NCI-H748 (cell line): ENCODE results near the gene ZDHHC6.
A peak's percentile ranks its signal among the peaks of the same experiment; 100 is the strongest.
"Not testable (repeated sequence)": the region's sequence is repeated elsewhere in the genome, so short reads cannot be mapped to it uniquely, and the experiment has no call there.

Experiments used
- DNase-seq: peaks from one replicate; lab custom pipeline; 2025; ENCODE audit not compliant: unreplicated experiment; lab: John Stamatoyannopoulos, UW

ZDHHC6 gene

GRCh38 chr10:112446055-112446854 is 459 bp downstream of the ZDHHC6 start:
- no peak for DNase-seq

- no peak for DNase-seq
Observed at GRCh38 chr10:112442063-112442462, 4.7 kb downstream of the ZDHHC6 start.

- DNase-seq, result no peak
Observed at GRCh38 chr10:112441520-112441919, 5.2 kb downstream of the ZDHHC6 start.

- DNase-seq, result no peak
Observed at GRCh38 chr10:112438356-112438755, 8.4 kb downstream of the ZDHHC6 start.

- peak; percentile 16 for DNase-seq
Observed at GRCh38 chr10:112434988-112435619, 11.6 kb downstream of the ZDHHC6 start.

- no peak for DNase-seq
Observed at GRCh38 chr10:112433136-112433535, 13.6 kb downstream of the ZDHHC6 start.

GRCh38 chr10:112429654-112430230 is 17.0 kb downstream of the ZDHHC6 start:
- DNase-seq, result no peak

- DNase-seq, result no peak
Observed at GRCh38 chr10:112429147-112429546, 17.6 kb downstream of the ZDHHC6 start.

GRCh38 chr10:112426111-112426510 is 20.6 kb downstream of the ZDHHC6 start:
- no peak for DNase-seq

GRCh38 chr10:112424651-112425050 is 22.1 kb downstream of the ZDHHC6 start:
- DNase-seq, result no peak

- DNase-seq, result no peak
Observed at GRCh38 chr10:112421731-112422130, 25.0 kb downstream of the ZDHHC6 start.

GRCh38 chr10:112412696-112413095 is 34.0 kb downstream of the ZDHHC6 start:
- no peak for DNase-seq

- DNase-seq, result no peak
Observed at GRCh38 chr10:112409755-112410154, 37.0 kb downstream of the ZDHHC6 start.

GRCh38 chr10:112409299-112409698 is 37.4 kb downstream of the ZDHHC6 start:
- no peak for DNase-seq

- no peak for DNase-seq
Observed at GRCh38 chr10:112407696-112408095, 39.0 kb downstream of the ZDHHC6 start.

GRCh38 chr10:112406806-112407205 is 39.9 kb downstream of the ZDHHC6 start:
- DNase-seq, result not testable (repeated sequence)

- DNase-seq, result no peak
Observed at GRCh38 chr10:112404617-112405016, 42.1 kb downstream of the ZDHHC6 start.

- DNase-seq, result no peak
Observed at GRCh38 chr10:112402917-112403316, 43.8 kb downstream of the ZDHHC6 start.

- DNase-seq, result no peak
Observed at GRCh38 chr10:112397592-112397991, 49.1 kb downstream of the ZDHHC6 start.

GRCh38 chr10:112395809-112396530 is 50.7 kb downstream of the ZDHHC6 start:
- DNase-seq, result no peak

GRCh38 chr10:112394475-112394875 is 52.2 kb downstream of the ZDHHC6 start:
- peak; percentile 27 for DNase-seq

- DNase-seq, result no peak
Observed at GRCh38 chr10:112393827-112394226, 52.9 kb downstream of the ZDHHC6 start.
